PC-3 (cell line): Measurements from ENCODE around the gene MMP26. TPM values are rescaled to one million over a fixed set of nuclear protein-coding genes. Genes with fewer than 3 reads are reported as not detected.

Source experiments
- ATAC-seq: fragments of 200-7000 bp; cut with Tn5 transposase; 2 replicates; pipeline ENCODE4 v1.9.1; 2020; ENCODE audit warnings: mild to moderate bottlenecking, moderate library complexity
- BruUV-seq: library from RNA; stranded (reverse); fragments of 400-500 nt; replicated peaks from 2 replicates; lab custom pipeline; 2021; lab: Mats Ljungman, UMichigan
- CTCF ChIA-PET: fragments of 300-600 bp; sonication (Branson Sonifier 250); formaldehyde crosslinking; loops from one replicate; lab custom pipeline; 2022; ENCODE audit warnings: antibody characterized with exemption; lab: Charles Lee
- POLR2A ChIA-PET: fragments of 300-600 bp; sonication (Branson Sonifier 250); formaldehyde crosslinking; loops from one replicate; lab custom pipeline; 2022; ENCODE audit warnings: antibody characterized with exemption; ENCODE audit not compliant: unreplicated experiment; lab: Charles Lee
- DNase-seq: peaks from one replicate; pipeline ENCODE4 v3.0.0-alpha.2; 2015
- H2AFZ ChIP-seq: fragments of 300-600 bp; sonication (generic); 2 replicates; pipeline ENCODE4 v1.6.0; 2016; ENCODE audit warnings: antibody characterized with exemption, low read length
- H3F3A ChIP-seq: fragments of 300-600 bp; sonication (generic); one replicate; pipeline ENCODE4 v1.6.0; 2017; ENCODE audit warnings: antibody characterized with exemption, low read length, control low read depth, mild to moderate bottlenecking; ENCODE audit not compliant: unreplicated experiment
- H3K27ac ChIP-seq: fragments of 300-600 bp; sonication (generic); 2 replicates; pipeline ENCODE4 v1.5.1; 2016; ENCODE audit warnings: mild to moderate bottlenecking, low read length
- H3K27me3 ChIP-seq: fragments of 300-600 bp; sonication (generic); 2 replicates; pipeline ENCODE4 v1.6.1; 2016; ENCODE audit warnings: low read length, mixed read lengths
- H3K36me3 ChIP-seq: fragments of 300-600 bp; sonication (generic); 2 replicates; pipeline ENCODE4 v1.6.1; 2016; ENCODE audit warnings: low read depth, mixed run types, low read length, mixed read lengths
- H3K4me1 ChIP-seq: fragments of 300-600 bp; sonication (generic); 2 replicates; pipeline ENCODE4 v1.5.1; 2016; ENCODE audit warnings: low read length; ENCODE audit not compliant: insufficient read depth
- H3K4me2 ChIP-seq: fragments of 300-600 bp; sonication (generic); 2 replicates; pipeline ENCODE4 v1.6.0; 2016; ENCODE audit warnings: low read length
- H3K4me3 ChIP-seq: fragments of 300-600 bp; sonication (generic); 2 replicates; pipeline ENCODE4 v1.5.1; 2016; ENCODE audit warnings: mild to moderate bottlenecking, low read length, mixed read lengths
- H3K79me2 ChIP-seq: fragments of 300-600 bp; sonication (generic); 2 replicates; pipeline ENCODE4 v1.6.1; 2017; ENCODE audit warnings: low read length, mixed read lengths
- H3K9ac ChIP-seq: fragments of 300-600 bp; sonication (generic); 2 replicates; pipeline ENCODE4 v1.6.0; 2016; ENCODE audit warnings: mild to moderate bottlenecking, low read length
- H3K9me2 ChIP-seq: fragments of 300-600 bp; sonication (generic); replicated peaks from 2 replicates; pipeline ENCODE4 v1.6.1; 2016; ENCODE audit warnings: mixed run types, low read length, mixed read lengths
- H3K9me3 ChIP-seq: fragments of 300-600 bp; sonication (generic); 2 replicates; pipeline ENCODE4 v1.6.1; 2016; ENCODE audit warnings: low read length, mixed read lengths
- H4K20me1 ChIP-seq: fragments of 300-600 bp; sonication (generic); 2 replicates; pipeline ENCODE4 v1.6.1; 2016; ENCODE audit warnings: low read length, mixed read lengths
- EZH2 ChIP-seq: fragments of 300-600 bp; sonication (generic); IDR thresholded peaks from one replicate; pipeline ENCODE4 v1.6.1; 2017; ENCODE audit warnings: antibody characterized with exemption, mild to moderate bottlenecking, low read length; ENCODE audit not compliant: unreplicated experiment
- EZH2phosphoT487 ChIP-seq: fragments of 300-600 bp; sonication (generic); IDR thresholded peaks from 2 replicates; pipeline ENCODE4 v1.6.1; 2018; ENCODE audit warnings: mild to moderate bottlenecking, antibody characterized with exemption, low read length, borderline replicate concordance
- intact Hi-C: fragments of 100-400 bp; cut with micrococcal nuclease; formaldehyde crosslinking; loops from 2 replicates; pipeline ENCODE4 v1.9.0; 2023
- total RNA-seq: library from RNA; depleted of rRNA; stranded (reverse); fragments of >200 nt; gene quantifications from 2 replicates; pipeline ENCODE4 v1.2.3, GENCODE V29; 2014; rRNA removed
- TF ChIP-seq, protein P1 (sequence below): fragments of 300-600 bp; sonication (generic); conservative IDR thresholded peaks from 2 replicates; pipeline ENCODE4 v1.5.1; 2017; ENCODE audit warnings: antibody characterized with exemption, low read depth, mild to moderate bottlenecking, low read length

MMP26 gene
- total RNA-seq, 1 experiment from 2014 or later: not detected

DNA sequence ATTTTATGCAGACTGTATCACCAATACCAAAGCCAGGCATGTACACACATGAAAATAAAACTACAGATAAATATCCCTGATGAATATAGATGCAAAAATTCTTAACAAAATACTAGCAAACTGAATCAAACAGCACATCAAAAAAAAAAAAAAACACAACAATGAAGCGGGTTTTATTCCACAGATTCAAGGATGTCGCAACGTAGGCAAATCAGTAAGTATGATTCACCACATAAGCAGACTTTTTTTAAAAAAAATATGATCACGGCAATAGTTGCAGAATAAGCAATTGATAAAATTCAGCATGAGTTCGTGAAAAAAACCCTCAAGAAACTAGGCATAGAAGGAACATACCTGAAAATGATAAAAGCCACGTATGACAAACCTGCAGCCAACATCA is 43.9 kb downstream of the MMP26 start:
- no peaks in the 10 kb centered on the region for H3K4me1 ChIP-seq
- no peaks in the 10 kb centered on the region for H3F3A ChIP-seq
- H3K4me3 ChIP-seq: no peak overlapping the region
- no peak overlapping the region for H3K27ac ChIP-seq
- H3K4me2 ChIP-seq: no peak overlapping the region
- H2AFZ ChIP-seq: no peak overlapping the region
- intact Hi-C loops: no loop called here
- DNase-seq (no peak), ATAC-seq (no peak)
- no peaks in the 10 kb centered on the region for H3K9me2 ChIP-seq
- ChIA-PET POLR2A (no interaction called here), CTCF (no interaction called here)
- H3K9me3 ChIP-seq: no peaks in the 10 kb centered on the region
- BruUV-seq: no TSS peak
- TF ChIP-seq, protein P1, sequence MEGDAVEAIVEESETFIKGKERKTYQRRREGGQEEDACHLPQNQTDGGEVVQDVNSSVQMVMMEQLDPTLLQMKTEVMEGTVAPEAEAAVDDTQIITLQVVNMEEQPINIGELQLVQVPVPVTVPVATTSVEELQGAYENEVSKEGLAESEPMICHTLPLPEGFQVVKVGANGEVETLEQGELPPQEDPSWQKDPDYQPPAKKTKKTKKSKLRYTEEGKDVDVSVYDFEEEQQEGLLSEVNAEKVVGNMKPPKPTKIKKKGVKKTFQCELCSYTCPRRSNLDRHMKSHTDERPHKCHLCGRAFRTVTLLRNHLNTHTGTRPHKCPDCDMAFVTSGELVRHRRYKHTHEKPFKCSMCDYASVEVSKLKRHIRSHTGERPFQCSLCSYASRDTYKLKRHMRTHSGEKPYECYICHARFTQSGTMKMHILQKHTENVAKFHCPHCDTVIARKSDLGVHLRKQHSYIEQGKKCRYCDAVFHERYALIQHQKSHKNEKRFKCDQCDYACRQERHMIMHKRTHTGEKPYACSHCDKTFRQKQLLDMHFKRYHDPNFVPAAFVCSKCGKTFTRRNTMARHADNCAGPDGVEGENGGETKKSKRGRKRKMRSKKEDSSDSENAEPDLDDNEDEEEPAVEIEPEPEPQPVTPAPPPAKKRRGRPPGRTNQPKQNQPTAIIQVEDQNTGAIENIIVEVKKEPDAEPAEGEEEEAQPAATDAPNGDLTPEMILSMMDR: no peak
- no peak for TF ChIP-seq EZH2phosphoT487
- TF ChIP-seq EZH2: no peak
- no peaks in the 10 kb centered on the region; the same call in 1 of the 2 replicates for H3K27me3 ChIP-seq
- no peak overlapping the region for H3K9ac ChIP-seq
- H4K20me1 ChIP-seq: no peaks in the 10 kb centered on the region
- no peaks in the 10 kb centered on the region for H3K36me3 ChIP-seq
- no peaks in the 10 kb centered on the region for H3K79me2 ChIP-seq

DNA sequence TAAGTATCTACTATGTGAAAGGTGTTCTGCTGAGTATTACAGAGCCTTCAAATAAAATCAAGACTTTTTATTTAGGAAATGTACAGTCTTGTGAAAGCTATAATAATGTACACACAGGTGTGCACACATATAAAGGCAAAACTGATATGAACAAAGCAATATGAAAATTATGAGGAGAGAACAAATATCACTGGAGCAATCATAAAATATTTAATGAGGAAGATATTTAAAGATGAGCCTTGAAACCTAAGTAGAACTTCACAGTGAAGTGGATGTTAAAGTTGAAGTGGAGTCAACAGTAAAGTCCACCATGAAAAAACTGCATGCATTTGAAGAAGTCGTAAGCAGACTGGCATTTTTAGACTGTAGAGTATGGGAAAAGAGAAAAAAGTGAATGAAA is 46.6 kb downstream of the MMP26 start:
- Histone ChIP-seq H3F3A (no peaks in the 10 kb centered on the region), H2AFZ (no peak overlapping the region), H3K27me3 (peaks cover 6% of the 10 kb centered on the region; the same call in 1 of the 2 replicates), H4K20me1 (no peaks in the 10 kb centered on the region), H3K4me2 (no peak overlapping the region), H3K27ac (no peak overlapping the region), H3K9me3 (no peaks in the 10 kb centered on the region), H3K36me3 (no peaks in the 10 kb centered on the region), H3K4me1 (no peaks in the 10 kb centered on the region), H3K9ac (no peak overlapping the region), H3K4me3 (no peak overlapping the region), H3K9me2 (no peaks in the 10 kb centered on the region), H3K79me2 (no peaks in the 10 kb centered on the region)
- POLR2A ChIA-PET: no interaction called here
- no TSS peak for BruUV-seq
- CTCF ChIA-PET: no interaction called here
- no peak for DNase-seq
- intact Hi-C loops: no loop called here
- TF ChIP-seq EZH2: no peak
- no peak for TF ChIP-seq EZH2phosphoT487
- TF ChIP-seq, protein P1: no peak
- ATAC-seq: no peak

Other genes starting within 250 kb of the MMP26 start
- gene OR52K1, start 222.1 kb upstream of the MMP26 start, total RNA-seq: not detected in 2 replicates
- not detected in 2 replicates for gene OR52M1, start 159.6 kb upstream of the MMP26 start, total RNA-seq
- not detected in 2 replicates for gene OR52I2, start 123.0 kb upstream of the MMP26 start, total RNA-seq
- gene OR52I1, start 110.7 kb upstream of the MMP26 start, total RNA-seq: not detected in 2 replicates
- gene TRIM68, start 96.6 kb upstream of the MMP26 start, total RNA-seq: 6.1 and 6.9 TPM in 2 replicates
- not detected in 2 replicates for gene OR51D1, start 67.3 kb upstream of the MMP26 start, total RNA-seq
- gene OR51E1, start 60.8 kb upstream of the MMP26 start, total RNA-seq: not detected in 2 replicates
- not detected in 2 replicates for gene OR51E2, start 6.9 kb upstream of the MMP26 start, total RNA-seq
- gene OR51F1, start 65.2 kb downstream of the MMP26 start, total RNA-seq: not detected in 2 replicates
- not detected in 2 replicates for gene OR52R1, start 99.6 kb downstream of the MMP26 start, total RNA-seq
- gene OR51F2, start 116.5 kb downstream of the MMP26 start, total RNA-seq: not detected in 2 replicates
- gene OR51S1, start 144.4 kb downstream of the MMP26 start, total RNA-seq: not detected in 2 replicates
- not detected in 2 replicates for gene OR51T1, start 177.1 kb downstream of the MMP26 start, total RNA-seq
- gene OR51A7, start 199.0 kb downstream of the MMP26 start, total RNA-seq: not detected in 2 replicates
- not detected in 2 replicates for gene OR51G2, start 214.6 kb downstream of the MMP26 start, total RNA-seq
- not detected in 2 replicates for gene OR51G1, start 219.6 kb downstream of the MMP26 start, total RNA-seq
- gene OR51A4, start 242.8 kb downstream of the MMP26 start, total RNA-seq: not detected in 2 replicates